CD14-positive monocyte (primary cell): ENCODE data around the gene SCAPER. TPM values are rescaled to one million over a fixed set of nuclear protein-coding genes. Genes with fewer than 3 reads are reported as not detected.
A peak's percentile ranks its signal among the peaks of the same experiment; 100 is the strongest.

Experiments
- DNase-seq, 3 donors: peaks; one replicate each; pipeline ENCODE4 v3.0.0-alpha.2; 2011 to 2022
- H2AFZ ChIP-seq: 2 replicates; pipeline ENCODE4 v1.6.0; 2012; ENCODE audit warnings: mild to moderate bottlenecking, low read depth, low read length, inconsistent platforms; ENCODE audit not compliant: insufficient read depth, poor library complexity, severe bottlenecking
- H3K27ac ChIP-seq, 2 donors: 1 replicate in 1 of 2; 2 replicates in 1 of 2; pipeline ENCODE4 v1.5.1; 2012 to 2013; ENCODE audit warnings: low read length in 2 of 2, control low read depth in 1 of 2, inconsistent platforms in 1 of 2, low read depth in 1 of 2, mild to moderate bottlenecking in 1 of 2
- H3K27me3 ChIP-seq, 2 donors: one replicate each; pipeline versions ENCODE4 v1.6.0 to v1.6.1; 2011 to 2013; ENCODE audit warnings: low read length in 2 of 2; ENCODE audit not compliant: control insufficient read depth in 2 of 2, insufficient read depth in 2 of 2
- H3K36me3 ChIP-seq, 2 donors: replicated peaks in 1 of 2; 1 replicate in 1 of 2; 2 replicates in 1 of 2; pipeline versions ENCODE4 v1.5.1 to v1.6.1; 2012 to 2013; ENCODE audit warnings: low read length in 2 of 2, control low read depth in 1 of 2, inconsistent platforms in 1 of 2, mild to moderate bottlenecking in 1 of 2; ENCODE audit not compliant: insufficient read depth in 2 of 2, control insufficient read depth in 1 of 2
- H3K4me1 ChIP-seq, 2 donors: 1 replicate in 1 of 2; 2 replicates in 1 of 2; pipeline versions ENCODE4 v1.5.1 to v1.6.1; 2012 to 2013; ENCODE audit warnings: low read length in 2 of 2, control low read depth in 1 of 2, inconsistent platforms in 1 of 2, mild to moderate bottlenecking in 1 of 2, moderate library complexity in 1 of 2; ENCODE audit not compliant: insufficient read depth in 2 of 2, control insufficient read depth in 1 of 2
- H3K4me2 ChIP-seq: replicated peaks from 2 replicates; pipeline ENCODE3; 2012; ENCODE audit warnings: low read length, moderate library complexity, mild to moderate bottlenecking; ENCODE audit not compliant: poor library complexity, severe bottlenecking; ENCODE audit errors: extremely low read depth
- H3K4me3 ChIP-seq, 3 experiments: fragments of 200-600 bp in 1 of 3; sonication (generic) in 1 of 3; replicated peaks in 1 of 3; 1 replicate in 2 of 3; 2 replicates in 1 of 3; pipeline ENCODE4 v1.5.1; 2011 to 2013; ENCODE audit warnings: low read length in 3 of 3, mild to moderate bottlenecking in 3 of 3, control low read depth in 2 of 3, low read depth in 2 of 3, inconsistent platforms in 1 of 3, moderate library complexity in 1 of 3
- H3K79me2 ChIP-seq: 2 replicates; pipeline ENCODE4 v1.6.0; 2012; ENCODE audit warnings: mild to moderate bottlenecking, control low read depth, inconsistent platforms, low read length, moderate library complexity; ENCODE audit not compliant: insufficient read depth
- H3K9ac ChIP-seq: 2 replicates; pipeline ENCODE4 v1.6.0; 2017; ENCODE audit warnings: low read length, mild to moderate bottlenecking; ENCODE audit not compliant: insufficient read depth, poor library complexity, severe bottlenecking
- H3K9me3 ChIP-seq, 2 donors: replicated peaks in 1 of 2; 1 replicate in 1 of 2; 2 replicates in 1 of 2; pipeline versions ENCODE4 v1.5.1 to v1.6.1; 2012 to 2013; ENCODE audit warnings: low read length in 2 of 2, control low read depth in 1 of 2; ENCODE audit not compliant: control insufficient read depth in 1 of 2, insufficient read depth in 1 of 2
- H4K20me1 ChIP-seq: 2 replicates; pipeline ENCODE4 v1.6.0; 2012; ENCODE audit warnings: mild to moderate bottlenecking, low read length, control low read depth, moderate library complexity; ENCODE audit not compliant: insufficient read depth
- H3K27ac Mint-ChIP-seq, 7 donors: one replicate each; pipeline ENCODE4 v1.8.0; 2020; ENCODE audit warnings: mild to moderate bottlenecking in 7 of 7, mixed read lengths in 7 of 7, moderate library complexity in 6 of 7, inconsistent platforms in 2 of 7
- H3K27me3 Mint-ChIP-seq, 3 donors: one replicate each; pipeline ENCODE4 v1.8.0; 2021 to 2022; ENCODE audit warnings: low read depth in 3 of 3, mild to moderate bottlenecking in 3 of 3, mixed read lengths in 3 of 3, moderate library complexity in 3 of 3, inconsistent platforms in 1 of 3
- H3K36me3 Mint-ChIP-seq, 2 donors: one replicate each; pipeline ENCODE4 v1.8.0; 2020; ENCODE audit warnings: mixed read lengths in 2 of 2, inconsistent platforms in 1 of 2, mild to moderate bottlenecking in 1 of 2
- H3K4me1 Mint-ChIP-seq: one replicate; pipeline ENCODE4 v1.8.0; 2020; ENCODE audit warnings: mild to moderate bottlenecking, mixed read lengths
- H3K4me3 Mint-ChIP-seq, 2 donors: one replicate each; pipeline ENCODE4 v1.8.0; 2020; ENCODE audit warnings: mild to moderate bottlenecking in 2 of 2, mixed read lengths in 2 of 2, moderate library complexity in 1 of 2
- H3K9me3 Mint-ChIP-seq, 7 donors: one replicate each; pipeline ENCODE4 v1.8.0; 2020 to 2022; ENCODE audit warnings: mixed read lengths in 7 of 7, mild to moderate bottlenecking in 6 of 7, moderate library complexity in 6 of 7, inconsistent platforms in 2 of 7
- CTCF ChIP-seq: fragments of 200-600 bp; IDR thresholded peaks from one replicate; pipeline ENCODE4 v1.8.0; 2022; ENCODE audit warnings: antibody characterized with exemption, mild to moderate bottlenecking
- WGBS: methylation state at CpG from one replicate; pipeline ENCODE4 v1.1.5; 2013; ENCODE audit warnings: missing lambda C conversion rate; ENCODE audit not compliant: insufficient coverage; 5-methylcytosine and 5-hydroxymethylcytosine counted together
- intact Hi-C, 2 donors: fragments of 100-400 bp; cut with micrococcal nuclease; formaldehyde crosslinking; loops; one replicate each; pipeline versions ENCODE4 v1.15.0 to v1.15.1; 2023
- polyA plus RNA-seq, 3 donors: library from polyadenylated mRNA; depleted of rRNA in 1 of 3; unstranded in 2 of 3; stranded (reverse) in 1 of 3; fragments of 300-500 nt in 2 of 3; fragments of >200 nt in 1 of 3; fragmentation: Illumina TruSeq in 2 of 3; gene quantifications; 1 replicate in 2 of 3; 2 replicates in 1 of 3; pipeline ENCODE4 v1.2.3, GENCODE V29; 2012 to 2021

Gene SCAPER
- polyA plus RNA-seq, 3 donors = 2.5 to 5.4 (median 4.2) TPM

GRCh38 chr15:76546805-76547204 is 358.3 kb downstream of the SCAPER start:
- no peak for TF ChIP-seq CTCF
- Histone ChIP-seq H3K4me3 (no peak overlapping the region), H3K27ac (no peak overlapping the region), H4K20me1 (no peaks in the 10 kb centered on the region), H3K4me1 (no peaks in the 10 kb centered on the region), H3K79me2 (no peaks in the 10 kb centered on the region), H3K4me2 (no peak overlapping the region), H3K9ac (no peak overlapping the region), H3K9me3 (no peaks in the 10 kb centered on the region), H3K27me3 (no peaks in the 10 kb centered on the region), H2AFZ (no peak overlapping the region), H3K36me3 (no peaks in the 10 kb centered on the region)
- H3K4me3 Mint-ChIP-seq = no peak overlapping the region
- DNase-seq = no peak
- no CpG with 5 or more reads among the region's 2 CpGs for WGBS
- peaks cover 0 to 1% (median 0%) of the 10 kb centered on the region in 3 donors for H3K27me3 Mint-ChIP-seq
- peaks cover 0 to 7% (median 2%) of the 10 kb centered on the region in 7 donors for H3K9me3 Mint-ChIP-seq
- H3K36me3 Mint-ChIP-seq = no peaks in the 10 kb centered on the region
- no peak overlapping the region for H3K27ac Mint-ChIP-seq
- intact Hi-C loops = no loop called here
- H3K4me1 Mint-ChIP-seq = peaks cover 4% of the 10 kb centered on the region

GRCh38 chr15:76533995-76534394 is 371.1 kb downstream of the SCAPER start:
- DNase-seq = no peak
- peaks cover 17% of the 10 kb centered on the region for H3K4me1 Mint-ChIP-seq
- peaks cover 13 to 20% of the 10 kb centered on the region in 2 donors for H3K4me1 ChIP-seq
- intact Hi-C loops = no loop called here
- WGBS = 100% methylated on average over 1 of the region's 2 CpGs
- H3K4me2 ChIP-seq = no peak overlapping the region
- H3K9me3 Mint-ChIP-seq = peaks cover 0 to 5% (median 0%) of the 10 kb centered on the region in 7 donors
- H3K27me3 ChIP-seq = no peaks in the 10 kb centered on the region
- no peak for TF ChIP-seq CTCF
- H3K36me3 ChIP-seq = no peaks in the 10 kb centered on the region
- peaks cover 0 to 3% (median 1%) of the 10 kb centered on the region in 3 donors for H3K27me3 Mint-ChIP-seq
- no peak overlapping the region for H3K4me3 Mint-ChIP-seq
- H3K4me3 ChIP-seq = no peak overlapping the region
- peak overlapping the region in 1 of 2 donors; percentile 50 for H3K27ac ChIP-seq
- H3K79me2 ChIP-seq = no peaks in the 10 kb centered on the region
- no peaks in the 10 kb centered on the region for H4K20me1 ChIP-seq
- peaks cover 0 to 2% of the 10 kb centered on the region in 2 donors for H3K36me3 Mint-ChIP-seq
- H3K9ac ChIP-seq = no peak overlapping the region
- no peaks in the 10 kb centered on the region for H3K9me3 ChIP-seq
- peak overlapping the region in 6 of 7 donors; percentile 16 to 84 (median 52) for H3K27ac Mint-ChIP-seq
- no peak overlapping the region for H2AFZ ChIP-seq
